Glomerular visceral epithelial cell (primary cell): ENCODE data around the gene PRICKLE4.

Source experiments
- DNase-seq: peaks from one replicate; pipeline ENCODE4 v3.0.0-alpha.2; 2016; ENCODE audit errors: extremely low spot score

PRICKLE4 gene

GRCh38 chr6:41771058-41771983 lies 9.3 kb upstream of the PRICKLE4 start:
- no peak for DNase-seq

GRCh38 chr6:41774841-41775240 lies 5.7 kb upstream of the PRICKLE4 start:
- no peak for DNase-seq

GRCh38 chr6:41775293-41775882 lies 5.2 kb upstream of the PRICKLE4 start:
- no peak for DNase-seq

GRCh38 chr6:41777551-41778285 lies 2.9 kb upstream of the PRICKLE4 start:
- no peak for DNase-seq

GRCh38 chr6:41778895-41779294 lies 1.7 kb upstream of the PRICKLE4 start:
- no peak for DNase-seq

- no peak for DNase-seq
Observed at GRCh38 chr6:41779336-41779735, 1.2 kb upstream of the PRICKLE4 start.

GRCh38 chr6:41779788-41780550 lies 613 bp upstream of the PRICKLE4 start, which contains the start of gene FRS3:
Gene FRS3 (minus strand): TSS chr6:41779900. CDS start chr6:41776987, 2,913 bp downstream.
- peak; percentile 96 for DNase-seq

- DNase-seq = no peak
Observed at GRCh38 chr6:41781366-41781730, 766 bp downstream of the PRICKLE4 start.

- DNase-seq = no peak
Observed at GRCh38 chr6:41783106-41783780, 2.7 kb downstream of the PRICKLE4 start.

- no peak for DNase-seq
Observed at GRCh38 chr6:41784581-41785171, 4.1 kb downstream of the PRICKLE4 start.

GRCh38 chr6:41785254-41785653 lies 4.7 kb downstream of the PRICKLE4 start:
- no peak for DNase-seq

- DNase-seq = peak; percentile 36
Observed at GRCh38 chr6:41785689-41786450, 5.3 kb downstream of the PRICKLE4 start.

- peak; percentile 87 for DNase-seq
Observed at GRCh38 chr6:41786451-41787218, 6.1 kb downstream of the PRICKLE4 start.

- peak; percentile 95 for DNase-seq
Observed at GRCh38 chr6:41787219-41787917, 6.8 kb downstream of the PRICKLE4 start, which contains the start of gene TOMM6. Gene TOMM6 (plus strand): TSS chr6:41787694. CDS start chr6:41787698, 4 bp downstream.

- no peak for DNase-seq
Observed at GRCh38 chr6:41789390-41789724, 8.8 kb downstream of the PRICKLE4 start.

GRCh38 chr6:41790045-41790444 lies 9.5 kb downstream of the PRICKLE4 start:
- DNase-seq = no peak

GRCh38 chr6:41791305-41791704 lies 10.7 kb downstream of the PRICKLE4 start:
- DNase-seq = no peak

GRCh38 chr6:41791984-41792383 lies 11.4 kb downstream of the PRICKLE4 start:
- no peak for DNase-seq

- no peak for DNase-seq
Observed at GRCh38 chr6:41796474-41796873, 15.9 kb downstream of the PRICKLE4 start.
